ENCODE results near the gene CAMK2N1.

CAMK2N1 gene

DNA sequence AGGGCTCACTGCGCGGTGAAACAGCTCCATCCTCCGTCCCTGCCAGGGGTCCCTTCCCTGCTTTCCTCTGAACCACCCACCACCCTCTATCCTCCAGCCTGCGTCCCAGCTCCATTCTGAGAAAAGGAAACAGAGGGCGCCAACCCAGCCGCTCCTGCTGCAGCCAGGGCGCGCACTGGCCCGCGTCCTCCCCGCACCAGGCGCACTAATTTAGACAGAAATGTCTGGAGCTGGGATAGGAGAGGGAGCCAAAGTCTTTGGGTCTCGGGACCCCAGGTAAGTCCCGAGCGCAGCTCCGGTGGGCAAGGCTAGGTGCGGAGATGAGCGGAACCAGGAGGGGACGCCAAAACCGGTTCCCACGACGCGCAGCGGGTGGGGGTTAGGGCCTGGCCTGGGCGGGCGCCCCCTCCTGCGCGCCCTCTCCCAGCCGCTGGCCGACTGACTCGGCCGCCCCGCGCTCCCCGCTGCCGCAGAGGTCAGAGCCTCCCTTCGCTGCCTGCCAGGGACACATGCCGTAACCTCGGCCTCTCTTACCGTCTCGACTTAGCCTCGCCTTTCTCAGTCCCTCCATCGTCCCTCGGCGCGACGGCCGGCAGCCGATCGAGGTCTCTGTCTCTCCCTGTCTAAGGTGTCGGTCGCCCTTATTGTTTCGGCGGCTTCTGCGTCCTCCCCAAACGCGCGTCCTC is 2.0 kb downstream of the CAMK2N1 start (continued):
- TF ChIP-seq PATZ1 (CRISPR knock-in tag; IDR thresholded peaks at IDR 0.05; ENCODE audit: borderline replicate concordance) (no peak), ARNTL (CRISPR knock-in tag; IDR thresholded peaks at IDR 0.05; ENCODE audit: borderline replicate concordance, low read depth) (no peak), ZFP30 (CRISPR knock-in tag; IDR thresholded peaks at IDR 0.05) (no peak), ESRRG (CRISPR knock-in tag; IDR thresholded peaks at IDR 0.05) (no peak)
- TF ChIP-seq, protein P1, sequence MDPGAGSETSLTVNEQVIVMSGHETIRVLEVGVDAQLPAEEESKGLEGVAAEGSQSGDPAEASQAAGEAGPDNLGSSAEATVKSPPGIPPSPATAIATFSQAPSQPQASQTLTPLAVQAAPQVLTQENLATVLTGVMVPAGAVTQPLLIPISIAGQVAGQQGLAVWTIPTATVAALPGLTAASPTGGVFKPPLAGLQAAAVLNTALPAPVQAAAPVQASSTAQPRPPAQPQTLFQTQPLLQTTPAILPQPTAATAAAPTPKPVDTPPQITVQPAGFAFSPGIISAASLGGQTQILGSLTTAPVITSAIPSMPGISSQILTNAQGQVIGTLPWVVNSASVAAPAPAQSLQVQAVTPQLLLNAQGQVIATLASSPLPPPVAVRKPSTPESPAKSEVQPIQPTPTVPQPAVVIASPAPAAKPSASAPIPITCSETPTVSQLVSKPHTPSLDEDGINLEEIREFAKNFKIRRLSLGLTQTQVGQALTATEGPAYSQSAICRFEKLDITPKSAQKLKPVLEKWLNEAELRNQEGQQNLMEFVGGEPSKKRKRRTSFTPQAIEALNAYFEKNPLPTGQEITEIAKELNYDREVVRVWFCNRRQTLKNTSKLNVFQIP (CRISPR knock-in tag; IDR thresholded peaks at IDR 0.05; ENCODE audit: borderline replicate concordance, low read depth) = no peak

- ATAC-seq = no peak
- no peak for TF ChIP-seq TOX (CRISPR knock-in tag; IDR thresholded peaks at IDR 0.05; ENCODE audit: borderline replicate concordance)
- no peak for TF ChIP-seq ZC3H10 (CRISPR knock-in tag; IDR thresholded peaks at IDR 0.05)
- TF ChIP-seq TCF4 (CRISPR knock-in tag; IDR thresholded peaks at IDR 0.05; ENCODE audit: borderline replicate concordance) = no peak
- no peak for TF ChIP-seq PATZ1 (CRISPR knock-in tag; IDR thresholded peaks at IDR 0.05; ENCODE audit: borderline replicate concordance)
- TF ChIP-seq ISL1 (CRISPR knock-in tag; IDR thresholded peaks at IDR 0.05) = no peak
- TF ChIP-seq, protein P1 (CRISPR knock-in tag; IDR thresholded peaks at IDR 0.05; ENCODE audit: borderline replicate concordance, low read depth) = no peak
- TF ChIP-seq SNAI2 (CRISPR knock-in tag; IDR thresholded peaks at IDR 0.05) = no peak
- TF ChIP-seq ARNTL (CRISPR knock-in tag; IDR thresholded peaks at IDR 0.05; ENCODE audit: borderline replicate concordance, low read depth) = no peak
- TF ChIP-seq, protein P2, sequence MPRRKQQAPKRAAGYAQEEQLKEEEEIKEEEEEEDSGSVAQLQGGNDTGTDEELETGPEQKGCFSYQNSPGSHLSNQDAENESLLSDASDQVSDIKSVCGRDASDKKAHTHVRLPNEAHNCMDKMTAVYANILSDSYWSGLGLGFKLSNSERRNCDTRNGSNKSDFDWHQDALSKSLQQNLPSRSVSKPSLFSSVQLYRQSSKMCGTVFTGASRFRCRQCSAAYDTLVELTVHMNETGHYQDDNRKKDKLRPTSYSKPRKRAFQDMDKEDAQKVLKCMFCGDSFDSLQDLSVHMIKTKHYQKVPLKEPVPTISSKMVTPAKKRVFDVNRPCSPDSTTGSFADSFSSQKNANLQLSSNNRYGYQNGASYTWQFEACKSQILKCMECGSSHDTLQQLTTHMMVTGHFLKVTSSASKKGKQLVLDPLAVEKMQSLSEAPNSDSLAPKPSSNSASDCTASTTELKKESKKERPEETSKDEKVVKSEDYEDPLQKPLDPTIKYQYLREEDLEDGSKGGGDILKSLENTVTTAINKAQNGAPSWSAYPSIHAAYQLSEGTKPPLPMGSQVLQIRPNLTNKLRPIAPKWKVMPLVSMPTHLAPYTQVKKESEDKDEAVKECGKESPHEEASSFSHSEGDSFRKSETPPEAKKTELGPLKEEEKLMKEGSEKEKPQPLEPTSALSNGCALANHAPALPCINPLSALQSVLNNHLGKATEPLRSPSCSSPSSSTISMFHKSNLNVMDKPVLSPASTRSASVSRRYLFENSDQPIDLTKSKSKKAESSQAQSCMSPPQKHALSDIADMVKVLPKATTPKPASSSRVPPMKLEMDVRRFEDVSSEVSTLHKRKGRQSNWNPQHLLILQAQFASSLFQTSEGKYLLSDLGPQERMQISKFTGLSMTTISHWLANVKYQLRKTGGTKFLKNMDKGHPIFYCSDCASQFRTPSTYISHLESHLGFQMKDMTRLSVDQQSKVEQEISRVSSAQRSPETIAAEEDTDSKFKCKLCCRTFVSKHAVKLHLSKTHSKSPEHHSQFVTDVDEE (CRISPR knock-in tag; IDR thresholded peaks at IDR 0.05) = no peak
- no peak for TF ChIP-seq ZNF8 (CRISPR knock-in tag; IDR thresholded peaks at IDR 0.05)
- TF ChIP-seq ZNF565 (CRISPR knock-in tag; conservative IDR thresholded peaks at IDR 0.05; ENCODE audit: low read depth) = no peak
- no peak for TF ChIP-seq ZFP30 (CRISPR knock-in tag; IDR thresholded peaks at IDR 0.05)
- TF ChIP-seq GLIS3 (CRISPR knock-in tag; IDR thresholded peaks at IDR 0.05) = no peak
- TF ChIP-seq PPARA (CRISPR knock-in tag; IDR thresholded peaks at IDR 0.05; ENCODE audit: borderline replicate concordance) = no peak
Observed at GRCh38 chr1:20483098-20483832, 2.7 kb downstream of the CAMK2N1 start.

DNA sequence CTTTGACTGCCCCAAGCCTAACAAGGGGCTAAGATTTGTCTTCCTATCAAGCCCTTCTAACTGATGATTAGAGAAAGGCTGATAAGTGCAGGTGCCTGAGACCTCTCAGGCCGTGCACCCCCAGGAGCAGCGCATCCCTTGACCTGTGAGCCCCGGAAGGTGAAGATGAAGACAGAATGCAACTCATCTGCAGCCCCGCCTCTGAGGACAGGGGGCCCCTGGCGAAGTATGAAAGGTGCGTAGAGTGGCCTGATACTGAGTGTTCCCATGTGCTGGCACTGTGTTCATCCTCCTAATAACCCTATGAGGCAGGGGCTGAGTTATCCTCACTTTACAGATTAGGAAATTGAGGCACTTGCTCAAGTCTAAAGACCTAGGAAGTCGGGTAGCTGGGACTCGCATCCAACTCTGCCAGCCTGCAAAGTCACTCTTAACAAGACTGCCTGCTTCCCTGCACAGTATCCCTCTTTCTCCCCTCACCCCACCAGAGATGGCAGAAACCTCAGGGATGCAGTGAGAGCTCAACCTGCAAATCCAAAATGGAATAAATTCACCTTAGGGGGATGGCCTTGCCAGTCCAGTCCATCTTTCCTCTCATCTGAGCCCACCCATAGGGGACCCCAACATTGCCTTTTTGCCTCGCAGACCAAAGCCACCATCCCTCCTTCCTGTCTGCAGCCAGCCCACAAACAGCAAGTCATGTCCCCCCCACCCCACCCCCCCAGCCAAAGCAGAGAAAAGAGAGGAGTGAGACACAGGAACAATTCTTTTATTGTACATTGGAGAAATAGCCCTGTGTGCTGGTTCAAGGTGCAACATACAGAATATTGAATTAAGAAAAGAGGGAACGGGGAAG is 4.1 kb downstream of the CAMK2N1 start:
- no peak for ATAC-seq
- no peak for TF ChIP-seq ARNTL (CRISPR knock-in tag; IDR thresholded peaks at IDR 0.05; ENCODE audit: borderline replicate concordance, low read depth)
- no peak for TF ChIP-seq ZNF70 (CRISPR knock-in tag; IDR thresholded peaks at IDR 0.05)
- no peak for TF ChIP-seq ZFP3 (CRISPR knock-in tag; IDR thresholded peaks at IDR 0.05)
- no peak for TF ChIP-seq CSDC2 (CRISPR knock-in tag; IDR thresholded peaks at IDR 0.05)
- TF ChIP-seq TOX (CRISPR knock-in tag; IDR thresholded peaks at IDR 0.05; ENCODE audit: borderline replicate concordance) = no peak
- TF ChIP-seq ZNF8 (CRISPR knock-in tag; IDR thresholded peaks at IDR 0.05) = no peak
- no peak for TF ChIP-seq BACH2 (CRISPR knock-in tag; IDR thresholded peaks at IDR 0.05; ENCODE audit: borderline replicate concordance)
- TF ChIP-seq ZNF565 (CRISPR knock-in tag; conservative IDR thresholded peaks at IDR 0.05; ENCODE audit: low read depth) = no peak
- TF ChIP-seq, protein P3, sequence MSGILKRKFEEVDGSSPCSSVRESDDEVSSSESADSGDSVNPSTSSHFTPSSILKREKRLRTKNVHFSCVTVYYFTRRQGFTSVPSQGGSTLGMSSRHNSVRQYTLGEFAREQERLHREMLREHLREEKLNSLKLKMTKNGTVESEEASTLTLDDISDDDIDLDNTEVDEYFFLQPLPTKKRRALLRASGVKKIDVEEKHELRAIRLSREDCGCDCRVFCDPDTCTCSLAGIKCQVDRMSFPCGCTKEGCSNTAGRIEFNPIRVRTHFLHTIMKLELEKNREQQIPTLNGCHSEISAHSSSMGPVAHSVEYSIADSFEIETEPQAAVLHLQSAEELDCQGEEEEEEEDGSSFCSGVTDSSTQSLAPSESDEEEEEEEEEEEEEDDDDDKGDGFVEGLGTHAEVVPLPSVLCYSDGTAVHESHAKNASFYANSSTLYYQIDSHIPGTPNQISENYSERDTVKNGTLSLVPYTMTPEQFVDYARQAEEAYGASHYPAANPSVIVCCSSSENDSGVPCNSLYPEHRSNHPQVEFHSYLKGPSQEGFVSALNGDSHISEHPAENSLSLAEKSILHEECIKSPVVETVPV (CRISPR knock-in tag; IDR thresholded peaks at IDR 0.05) = no peak
- TF ChIP-seq, protein P1 (CRISPR knock-in tag; IDR thresholded peaks at IDR 0.05; ENCODE audit: borderline replicate concordance, low read depth) = no peak
- TF ChIP-seq TCF4 (CRISPR knock-in tag; IDR thresholded peaks at IDR 0.05; ENCODE audit: borderline replicate concordance) = no peak

Data from SK-N-SH treated with all-trans-retinoic acid at 6 μM for 48 hours (cell line).